HCT116 (cell line): Measurements from ENCODE around the gene TTC16.

Experiments used
- CEBPB ChIP-seq: IDR thresholded peaks from 2 replicates; pipeline ENCODE4 v1.6.1; 2012; ENCODE audit warnings: low read depth
- CTCF ChIP-seq, 3 experiments: fragments of 200-600 bp in 1 of 3; sonication (generic) in 1 of 3; IDR thresholded peaks in 2 of 3; conservative IDR thresholded peaks in 1 of 3; 2 replicates each; pipeline ENCODE4 v1.5.1; 2012 to 2017; ENCODE audit warnings: low read depth in 2 of 3, low read length in 2 of 3, antibody characterized with exemption in 1 of 3, borderline replicate concordance in 1 of 3, control low read depth in 1 of 3, mild to moderate bottlenecking in 1 of 3, mixed read lengths in 1 of 3, mixed run types in 1 of 3, moderate library complexity in 1 of 3; ENCODE audit not compliant: insufficient read depth in 1 of 3
- MAX ChIP-seq: IDR thresholded peaks from 2 replicates; pipeline ENCODE4 v1.6.1; 2012
- POLR2A ChIP-seq: IDR thresholded peaks from 2 replicates; pipeline ENCODE4 v1.7.0; 2011; ENCODE audit warnings: borderline replicate concordance; ENCODE audit not compliant: insufficient read depth, insufficient read length; ENCODE audit errors: extremely low read depth
- POLR2AphosphoS5 ChIP-seq: IDR thresholded peaks from 2 replicates; pipeline ENCODE4 v1.6.1; 2011; ENCODE audit warnings: mild to moderate bottlenecking, low read depth, low read length, moderate library complexity
- REST ChIP-seq: IDR thresholded peaks from 2 replicates; pipeline ENCODE4 v1.6.1; 2012; ENCODE audit warnings: low read depth

- no peak for TF ChIP-seq REST
- no peak for TF ChIP-seq CTCF (IDR thresholded peaks at IDR 0.05 in 2 of 3, conservative IDR thresholded peaks at IDR 0.05 in 1 of 3; ENCODE audit: borderline replicate concordance in 1 of 3, insufficient read depth in 1 of 3, low read depth in 2 of 3, low read length in 2 of 3)
- TF ChIP-seq CEBPB = no peak
- no peak for TF ChIP-seq MAX
- no peak for TF ChIP-seq POLR2A
- TF ChIP-seq POLR2AphosphoS5 = no peak
These were observed 37.3 kb downstream of the TTC16 start for GRCh38 chr9:127753148-127753547.
